ENCODE data around the gene NLGN1.

NLGN1 gene

GRCh38 chr3:173774294-173774693 is 376.8 kb downstream of the NLGN1 start:
- no peak for DNase-seq

DNA sequence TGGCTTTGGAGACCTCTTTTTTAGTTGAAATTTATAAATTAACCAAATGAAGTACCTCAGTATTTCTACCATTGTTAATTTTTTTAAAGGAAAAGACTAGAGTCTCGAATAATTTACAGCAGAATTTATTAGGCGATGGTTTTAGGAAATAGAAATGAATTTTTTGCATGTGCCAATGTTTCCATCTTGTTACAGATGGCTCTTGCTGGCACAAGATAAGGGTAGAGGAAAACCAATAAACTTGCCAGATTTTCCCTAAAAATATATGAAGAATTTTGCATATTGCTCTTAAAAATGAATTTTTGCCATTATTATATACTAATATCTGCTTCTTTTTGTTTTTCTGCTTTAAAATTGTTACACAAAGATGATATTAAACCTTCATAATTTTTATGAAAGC is 380.7 kb downstream of the NLGN1 start:
- no peak for DNase-seq

GRCh38 chr3:173780067-173780466 is 382.5 kb downstream of the NLGN1 start:
- DNase-seq: no peak

DNA sequence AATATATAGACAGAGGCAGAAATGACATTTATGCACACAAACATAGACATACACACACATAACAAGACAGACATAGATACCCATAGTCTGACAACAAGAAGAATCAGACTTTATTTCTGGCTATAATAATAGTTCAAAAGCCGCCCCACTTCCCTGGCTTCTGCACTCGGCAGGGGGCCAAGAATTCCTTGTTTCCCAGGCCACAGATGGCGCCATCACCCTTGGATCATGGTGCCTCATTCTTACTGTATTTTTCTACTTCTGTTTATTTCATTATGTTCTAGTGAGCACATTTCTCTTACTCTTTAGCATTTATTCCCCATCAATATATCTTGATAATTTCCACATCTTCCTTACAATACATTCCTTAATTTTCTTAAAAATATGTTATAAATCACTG is 387.5 kb downstream of the NLGN1 start:
- DNase-seq: no peak

DNA sequence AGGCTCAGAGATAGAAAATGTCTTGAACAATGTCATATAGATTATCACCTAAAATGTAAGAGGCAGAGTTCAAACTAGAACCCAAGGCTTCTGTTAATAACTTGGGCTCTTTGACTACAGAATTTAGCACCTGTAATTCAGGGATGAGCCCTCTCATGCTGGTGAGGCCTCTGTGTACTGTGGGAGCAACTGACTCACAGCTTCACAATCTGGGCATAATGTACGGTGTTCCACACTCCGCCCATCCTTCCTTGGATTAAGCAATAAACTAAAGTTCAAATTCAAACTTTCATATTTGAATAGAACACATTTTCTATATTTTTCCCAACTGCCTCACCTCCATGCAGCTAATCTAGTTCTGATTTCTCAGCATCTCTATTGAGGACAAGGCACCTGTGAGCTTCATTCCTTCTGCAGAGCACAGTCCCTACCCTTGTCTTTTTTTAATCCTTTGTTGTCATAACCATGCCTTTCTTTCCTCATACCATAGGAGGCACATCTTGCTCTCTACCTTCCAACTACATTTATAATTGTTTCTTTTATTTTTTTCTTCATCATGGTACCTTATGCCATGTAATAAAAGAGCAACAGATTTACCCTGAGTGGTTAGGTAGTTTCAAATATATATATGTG is 392.1 kb downstream of the NLGN1 start:
- no peak for DNase-seq

- no peak for DNase-seq
Observed at GRCh38 chr3:173793963-173794362, 396.4 kb downstream of the NLGN1 start.

GRCh38 chr3:173796405-173796804 is 398.9 kb downstream of the NLGN1 start:
- DNase-seq: no peak

GRCh38 chr3:173796890-173797289 is 399.3 kb downstream of the NLGN1 start:
- DNase-seq: no peak

GRCh38 chr3:173799060-173799816 is 401.7 kb downstream of the NLGN1 start:
- DNase-seq: no peak

DNA sequence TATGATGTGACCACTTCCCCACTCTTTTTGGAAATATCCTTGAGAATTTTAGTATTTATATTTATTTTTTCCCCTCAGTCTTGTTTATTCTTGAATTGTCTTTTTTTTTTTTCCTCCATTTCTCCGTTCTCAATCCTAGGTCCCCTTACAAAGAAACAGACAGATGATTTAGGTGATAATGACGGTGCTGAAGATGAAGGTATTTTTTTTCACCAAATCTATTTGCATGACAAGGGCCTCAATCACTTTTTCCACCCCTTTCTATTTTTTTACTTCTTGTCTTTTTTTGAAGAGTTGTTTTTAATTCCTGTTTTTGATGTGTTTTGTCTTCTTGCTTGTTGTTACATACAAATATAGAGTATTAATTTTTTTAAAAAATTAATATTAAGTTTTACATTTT is 402.6 kb downstream of the NLGN1 start:
- no peak for DNase-seq

DNA sequence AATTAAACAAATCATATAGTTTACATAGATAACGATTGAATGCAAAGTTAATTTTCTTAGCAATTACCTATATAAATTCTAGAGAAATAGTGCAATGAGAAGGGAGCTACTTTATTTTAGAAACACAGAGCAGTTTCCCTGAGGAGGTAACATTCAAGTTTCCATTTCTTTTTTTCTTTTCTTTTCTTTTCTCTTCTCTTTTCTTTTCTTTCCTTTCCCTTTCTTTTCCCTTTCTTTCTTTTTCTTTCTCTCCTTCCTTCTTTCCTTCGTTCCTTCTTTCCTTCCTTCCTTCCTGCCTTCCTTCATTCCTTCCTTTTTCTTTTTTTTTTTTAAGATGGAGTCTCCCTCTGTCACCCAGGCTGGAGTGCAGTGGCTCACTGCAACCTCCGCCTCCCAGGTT is 417.3 kb downstream of the NLGN1 start:
- DNase-seq: no peak

DNA sequence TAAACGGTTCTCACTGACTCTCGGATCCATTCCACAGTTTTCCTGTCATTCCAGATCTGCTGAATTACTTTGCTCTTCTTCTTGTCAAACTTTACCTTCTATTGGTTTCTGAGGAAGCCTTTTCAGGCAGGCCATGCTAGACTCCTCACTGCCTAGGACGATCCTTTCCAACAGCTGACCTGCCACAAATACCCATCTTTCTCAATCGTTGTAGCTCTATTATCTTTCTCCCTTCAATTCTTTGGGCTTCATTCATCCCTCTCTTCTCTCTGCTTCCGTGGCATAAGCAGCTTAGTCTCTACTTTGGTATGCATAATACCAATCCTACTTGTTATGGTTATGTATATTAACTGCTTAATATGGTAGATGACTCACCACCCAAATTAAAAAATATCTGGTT is 421.8 kb downstream of the NLGN1 start:
- no peak for DNase-seq

GRCh38 chr3:173823911-173824460 is 426.4 kb downstream of the NLGN1 start:
- DNase-seq: no peak

DNA sequence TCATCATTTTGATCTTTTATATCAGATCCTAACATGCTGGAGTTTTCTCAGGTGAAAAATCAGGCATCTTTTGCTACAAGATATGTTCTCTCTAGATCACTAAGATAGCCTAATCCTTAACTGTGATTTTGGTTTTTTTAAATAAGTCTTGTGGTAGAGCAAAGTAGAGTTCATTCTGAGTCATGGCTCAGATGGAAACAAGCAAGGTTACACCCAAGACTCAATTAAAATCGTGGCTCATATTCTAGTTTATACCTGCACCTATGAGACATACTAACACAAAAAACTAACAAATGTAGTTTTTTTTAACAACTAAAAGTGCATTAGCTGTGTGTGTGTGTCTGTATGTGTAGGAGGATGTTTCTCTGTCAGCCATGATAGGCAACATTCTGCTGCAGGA is 428.2 kb downstream of the NLGN1 start:
- no peak for DNase-seq

DNA sequence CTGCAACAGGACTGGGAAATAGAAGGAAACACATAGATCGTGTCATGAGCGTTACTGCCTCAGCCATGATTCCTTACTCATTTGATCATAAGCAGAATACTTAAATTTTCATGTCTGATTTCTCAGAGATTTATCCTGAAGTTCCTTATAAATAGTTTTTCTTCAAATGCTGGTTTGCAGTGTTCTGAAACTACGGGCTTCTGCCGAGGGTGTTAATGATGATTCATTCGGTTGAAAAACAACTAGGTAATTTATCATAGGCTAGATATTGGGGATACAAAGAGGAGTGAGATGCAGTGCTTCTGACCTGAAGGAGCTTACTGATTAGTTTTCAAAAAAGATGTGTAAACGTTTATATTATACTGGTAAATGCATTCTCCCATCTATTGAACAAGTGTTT is 428.9 kb downstream of the NLGN1 start:
- no peak for DNase-seq

- no peak for DNase-seq
Observed at GRCh38 chr3:173826901-173827609, 429.5 kb downstream of the NLGN1 start.

DNA sequence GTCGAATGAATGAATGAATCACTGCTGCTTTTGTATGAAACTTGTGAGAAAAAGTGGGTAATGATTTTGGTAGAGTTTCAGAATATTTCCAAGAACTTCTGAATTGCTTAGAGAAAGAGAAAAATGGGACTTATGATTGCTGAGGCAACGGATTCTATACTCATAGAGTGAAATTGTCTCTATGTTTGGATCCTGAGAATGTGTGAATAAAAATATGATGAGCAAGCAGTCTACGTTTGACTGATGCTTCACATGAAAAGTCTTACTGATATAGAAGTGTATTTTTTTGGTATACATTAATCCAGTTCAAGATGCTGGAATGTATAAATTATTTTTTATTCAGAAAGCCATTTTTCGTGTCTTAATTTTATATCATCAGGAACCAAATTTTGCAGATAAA is 441.1 kb downstream of the NLGN1 start:
- no peak for DNase-seq

GRCh38 chr3:173839859-173840258 is 442.3 kb downstream of the NLGN1 start:
- DNase-seq: no peak

- DNase-seq: no peak
Observed at GRCh38 chr3:173841334-173841733, 443.8 kb downstream of the NLGN1 start.

GRCh38 chr3:173843060-173843459 is 445.5 kb downstream of the NLGN1 start:
- DNase-seq: no peak

DNA sequence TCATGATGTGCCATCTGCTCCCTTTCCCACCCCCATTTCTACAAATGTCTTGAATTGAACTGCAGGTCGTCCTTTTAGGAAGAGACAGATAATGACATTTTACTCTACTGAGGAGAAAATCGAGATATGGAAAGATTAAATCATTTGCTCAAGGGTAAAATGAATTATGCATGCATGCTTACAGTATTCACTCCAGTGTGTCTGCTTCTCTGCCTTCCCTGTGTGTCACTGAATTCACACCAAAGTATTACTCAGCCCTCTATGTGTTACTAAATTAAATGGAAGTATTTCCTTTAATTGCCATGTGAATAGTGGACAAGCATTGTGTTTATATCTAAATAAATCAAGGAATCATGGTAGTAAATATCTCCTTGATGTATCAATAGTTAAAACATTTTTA is 449.0 kb downstream of the NLGN1 start:
- DNase-seq: no peak

DNA sequence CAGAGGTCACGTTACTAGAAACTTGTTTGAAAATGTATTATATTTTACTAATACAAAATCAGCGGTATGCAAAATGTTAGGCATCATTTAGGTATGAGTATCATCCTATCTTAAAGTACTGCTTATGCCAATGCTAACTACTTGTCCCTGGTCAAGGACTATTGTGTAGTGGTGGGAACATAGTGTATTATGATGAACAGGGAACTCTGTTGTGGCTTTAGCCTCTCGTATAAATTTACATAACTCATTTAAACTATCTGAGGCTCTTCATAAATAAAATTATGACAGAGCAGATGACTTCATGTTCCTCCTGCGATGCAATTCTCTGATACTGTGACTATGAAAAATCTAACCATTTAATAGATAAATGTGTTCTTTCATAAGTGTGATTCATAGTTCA is 451.9 kb downstream of the NLGN1 start:
- no peak for DNase-seq

DNA sequence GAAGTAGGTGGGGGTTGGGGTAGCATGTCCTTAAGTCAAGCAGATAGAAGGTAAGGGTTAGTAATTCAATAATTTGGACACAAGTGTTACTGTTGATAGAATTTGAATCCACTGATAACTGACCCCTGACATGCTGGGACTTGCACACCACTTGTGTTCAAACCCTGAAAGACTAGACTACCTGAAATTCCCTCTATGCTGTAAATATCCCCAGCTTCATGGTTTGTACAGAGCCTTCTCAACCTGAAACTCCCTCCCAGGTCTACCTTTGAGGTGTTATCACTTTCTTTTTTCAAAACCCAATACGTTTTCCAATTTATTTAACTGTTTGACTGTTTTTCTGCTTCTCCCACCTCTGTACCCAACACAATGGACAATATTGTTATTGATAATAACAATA is 459.6 kb downstream of the NLGN1 start:
- no peak for DNase-seq

GRCh38 chr3:173862701-173863100 is 465.2 kb downstream of the NLGN1 start:
- no peak for DNase-seq
